ENCODE data around the gene MORC4. TPM values are rescaled to one million over a fixed set of nuclear protein-coding genes. Genes with fewer than 3 reads are reported as not detected.

MORC4 gene
- total RNA-seq, 1 donor from 2014 or later, result 18.1 TPM

GRCh38 chrX:106912864-106913263, 87.1 kb downstream of the MORC4 start:
- Mint-ChIP-seq H3K27ac (no peak overlapping the region), H3K36me3 (no peaks in the 10 kb centered on the region), H3K9me3 (peaks cover 9% of the 10 kb centered on the region), H3K4me3 (no peak overlapping the region), H3K27me3 (no peaks in the 10 kb centered on the region), H3K4me1 (ENCODE audit: unreplicated experiment) (no peaks in the 10 kb centered on the region)
- TF ChIP-seq CTCF (conservative IDR thresholded peaks at IDR 0.05), result no peak
- DNase-seq (ENCODE audit: extremely low spot score, unreplicated experiment), result no peak

GRCh38 chrX:106906361-106906760, 93.7 kb downstream of the MORC4 start:
- DNase-seq (ENCODE audit: extremely low spot score, unreplicated experiment), result no peak
- Mint-ChIP-seq H3K27ac (peak overlapping the region; percentile 20), H3K9me3 (peaks cover 5% of the 10 kb centered on the region), H3K36me3 (no peaks in the 10 kb centered on the region), H3K4me1 (ENCODE audit: unreplicated experiment) (peaks cover 11% of the 10 kb centered on the region), H3K27me3 (no peaks in the 10 kb centered on the region), H3K4me3 (no peak overlapping the region)
- no peak for TF ChIP-seq CTCF (conservative IDR thresholded peaks at IDR 0.05)

- H3K27me3 Mint-ChIP-seq, result no peaks in the 10 kb centered on the region
- no peak overlapping the region for H3K27ac Mint-ChIP-seq
- no peaks in the 10 kb centered on the region for H3K36me3 Mint-ChIP-seq
- DNase-seq (ENCODE audit: extremely low spot score, unreplicated experiment), result no peak
- no peak for TF ChIP-seq CTCF (conservative IDR thresholded peaks at IDR 0.05)
- peaks cover 5% of the 10 kb centered on the region for H3K9me3 Mint-ChIP-seq
- H3K4me3 Mint-ChIP-seq, result no peak overlapping the region
- peaks cover 11% of the 10 kb centered on the region for H3K4me1 Mint-ChIP-seq (ENCODE audit: unreplicated experiment)
Observed at GRCh38 chrX:106905064-106905708, 94.8 kb downstream of the MORC4 start.

- Mint-ChIP-seq H3K27ac (no peak overlapping the region), H3K4me1 (ENCODE audit: unreplicated experiment) (peaks cover 11% of the 10 kb centered on the region), H3K27me3 (no peaks in the 10 kb centered on the region), H3K36me3 (no peaks in the 10 kb centered on the region), H3K4me3 (no peak overlapping the region), H3K9me3 (peaks cover 5% of the 10 kb centered on the region)
- no peak for DNase-seq (ENCODE audit: extremely low spot score, unreplicated experiment)
- no peak for TF ChIP-seq CTCF (conservative IDR thresholded peaks at IDR 0.05)
Observed at GRCh38 chrX:106903856-106904528, 96.0 kb downstream of the MORC4 start.

- H3K36me3 Mint-ChIP-seq, result no peaks in the 10 kb centered on the region
- H3K4me1 Mint-ChIP-seq (ENCODE audit: unreplicated experiment), result peaks cover 11% of the 10 kb centered on the region
- no peak within 1 kb of the TSS for H3K4me3 Mint-ChIP-seq
- no peak for TF ChIP-seq CTCF (conservative IDR thresholded peaks at IDR 0.05)
- no peak for DNase-seq (ENCODE audit: extremely low spot score, unreplicated experiment)
- no peak within 1 kb of the TSS for H3K27ac Mint-ChIP-seq
- no peaks in the 10 kb centered on the region for H3K27me3 Mint-ChIP-seq
- peaks cover 5% of the 10 kb centered on the region for H3K9me3 Mint-ChIP-seq
Observed at GRCh38 chrX:106903291-106903824, 96.7 kb downstream of the MORC4 start, which contains the start of gene RIPPLY1. RIPPLY1 (minus strand) TSS chrX:106903341; CDS start chrX:106903287, 54 bp downstream.
